Stimulated activated CD8-positive, alpha-beta memory T cell treated with anti-CD3 and anti-CD28 coated beads, Interleukin-2, amount 100 ng/mL, for 1 hour (primary cell): ENCODE data around the gene MAD1L1.

Experiments used
- DNase-seq, 2 donors: peaks; one replicate each; pipeline ENCODE4 v3.0.0-alpha.2; 2020; ENCODE audit warnings: low read depth in 2 of 2

The MAD1L1 gene

DNA sequence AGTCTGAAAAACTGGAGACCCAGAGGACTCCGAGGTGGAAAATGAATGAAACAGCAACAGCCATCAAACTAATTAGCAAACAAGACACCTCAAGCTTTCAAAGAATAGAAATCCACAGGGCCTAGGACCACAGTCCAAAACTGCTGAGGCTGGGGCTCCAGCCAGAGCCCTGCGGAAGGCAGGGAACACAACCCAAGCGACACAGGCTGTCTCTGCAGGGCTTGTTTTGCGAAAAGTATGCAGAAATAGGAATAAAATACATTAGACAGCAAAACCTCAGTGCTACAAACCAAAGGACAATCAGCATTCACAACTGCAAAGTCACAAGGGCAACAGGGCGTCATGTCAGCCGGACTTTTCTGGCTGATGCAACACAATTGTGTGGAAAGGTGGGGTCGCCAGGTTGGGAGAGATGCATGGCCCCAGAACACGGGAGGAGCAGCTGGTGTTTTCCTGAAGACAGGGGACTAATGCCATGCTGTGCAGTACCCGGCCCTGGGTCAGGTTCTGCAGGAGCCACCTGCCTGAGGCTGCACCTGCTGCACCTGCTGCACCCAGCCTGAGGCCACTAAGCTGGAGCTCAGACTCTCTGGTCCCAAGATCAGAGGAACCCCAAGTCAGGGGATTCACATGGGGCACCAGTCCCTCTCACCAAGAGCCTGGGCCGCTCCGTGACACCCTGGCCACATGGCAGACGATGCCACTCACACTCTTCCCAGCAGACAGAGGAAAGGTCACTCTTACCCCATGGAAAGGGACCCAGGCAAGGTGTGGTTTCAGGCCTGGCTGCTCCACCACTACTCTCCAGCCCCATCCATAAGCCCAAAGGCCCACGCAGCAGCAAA lies 74.2 kb downstream of the MAD1L1 start:
- DNase-seq: no peak

DNA sequence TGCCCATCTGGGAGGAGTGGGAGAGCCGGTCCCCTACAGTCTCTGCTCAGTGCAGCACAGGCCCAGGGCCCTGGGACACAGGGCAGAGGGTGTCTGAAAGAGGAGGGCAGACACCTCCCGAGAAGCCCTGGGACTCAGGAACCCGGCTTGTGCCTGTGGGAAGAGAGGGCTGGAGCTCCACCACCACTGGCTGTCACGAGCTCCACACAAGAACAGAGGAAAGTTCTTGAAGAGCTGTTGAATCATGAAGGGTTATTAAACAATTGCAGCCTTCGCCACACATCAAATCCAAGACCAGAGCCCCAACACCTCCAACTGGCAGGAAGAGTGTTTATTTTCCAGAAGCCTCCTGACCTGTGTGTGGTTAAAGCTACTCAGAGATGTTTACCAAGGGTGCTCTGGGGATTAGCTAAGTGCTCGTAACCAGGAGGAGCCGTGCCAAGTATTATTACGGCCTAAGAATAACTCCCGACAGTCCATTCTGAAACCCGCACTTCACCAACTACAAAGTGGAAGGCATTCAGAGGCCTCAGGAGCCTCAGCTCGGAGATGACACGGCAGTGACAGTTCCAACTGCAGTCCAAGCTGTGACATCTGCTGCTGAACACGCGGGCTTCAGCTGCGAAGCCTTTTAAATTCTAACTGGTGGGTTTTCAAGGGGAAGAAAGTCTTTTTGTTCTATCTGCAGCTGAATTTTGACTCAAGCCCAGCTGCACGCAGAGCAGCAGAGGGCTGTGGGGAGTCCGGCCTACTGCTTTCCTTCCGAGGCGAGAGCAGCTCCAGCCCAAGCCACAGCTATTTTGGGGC lies 75.1 kb downstream of the MAD1L1 start:
- no peak for DNase-seq

DNA sequence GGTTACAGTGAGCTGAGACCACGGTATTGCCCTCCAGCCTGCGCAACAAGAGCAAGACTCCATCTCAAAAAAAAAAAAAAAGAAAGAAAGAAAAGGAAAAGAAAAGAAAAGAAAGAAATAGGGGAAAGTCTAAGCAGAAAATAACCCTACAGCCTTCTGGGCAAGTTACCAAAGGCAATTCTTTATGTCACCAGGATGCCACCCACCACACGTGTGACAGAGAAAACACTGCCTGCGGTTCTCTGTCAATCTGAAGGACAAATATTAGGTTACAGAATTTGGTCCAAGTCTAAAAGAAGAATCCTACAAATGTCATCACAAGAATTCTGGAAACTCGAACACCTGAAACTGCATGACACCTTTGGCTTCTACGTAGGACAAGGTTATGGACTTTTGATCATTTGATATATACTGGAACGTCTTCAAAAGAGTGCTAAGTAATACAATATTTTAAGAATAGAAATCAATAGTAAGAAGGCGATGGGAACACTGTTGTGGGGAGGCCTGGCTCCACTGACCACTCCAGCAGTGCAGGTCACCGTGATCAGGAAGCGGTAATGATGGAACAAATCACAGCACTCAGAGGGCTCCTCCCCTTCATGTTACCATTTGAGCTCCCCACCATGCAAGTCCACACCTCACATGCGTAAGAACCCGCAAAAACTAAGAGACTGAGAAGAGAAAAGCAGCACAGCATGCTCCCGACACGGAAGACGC lies 75.8 kb downstream of the MAD1L1 start:
- no peak for DNase-seq

- no peak for DNase-seq
These were observed 77.9 kb downstream of the MAD1L1 start for GRCh38 chr7:2154831-2155230.

DNA sequence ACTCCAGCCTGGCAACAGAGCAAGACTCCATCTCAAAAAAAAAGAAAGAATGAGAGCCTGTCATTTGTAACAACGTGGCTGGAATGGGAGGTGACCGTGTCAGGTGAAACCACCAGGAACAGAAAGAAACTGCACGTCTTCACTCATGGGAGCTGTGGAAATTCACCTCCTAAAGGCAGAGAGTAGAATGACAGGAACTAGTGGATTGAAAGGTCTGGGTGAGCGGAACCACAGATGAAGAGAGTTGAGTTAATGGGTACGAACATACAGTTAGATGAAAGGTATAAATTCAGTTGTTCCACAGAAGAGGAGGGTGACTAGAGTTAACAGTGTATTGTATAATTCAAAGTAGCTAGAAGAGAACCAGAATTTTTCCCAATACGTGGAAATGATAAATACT lies 78.6 kb downstream of the MAD1L1 start:
- no peak for DNase-seq

GRCh38 chr7:2152646-2153045 lies 80.1 kb downstream of the MAD1L1 start:
- DNase-seq: no peak

DNA sequence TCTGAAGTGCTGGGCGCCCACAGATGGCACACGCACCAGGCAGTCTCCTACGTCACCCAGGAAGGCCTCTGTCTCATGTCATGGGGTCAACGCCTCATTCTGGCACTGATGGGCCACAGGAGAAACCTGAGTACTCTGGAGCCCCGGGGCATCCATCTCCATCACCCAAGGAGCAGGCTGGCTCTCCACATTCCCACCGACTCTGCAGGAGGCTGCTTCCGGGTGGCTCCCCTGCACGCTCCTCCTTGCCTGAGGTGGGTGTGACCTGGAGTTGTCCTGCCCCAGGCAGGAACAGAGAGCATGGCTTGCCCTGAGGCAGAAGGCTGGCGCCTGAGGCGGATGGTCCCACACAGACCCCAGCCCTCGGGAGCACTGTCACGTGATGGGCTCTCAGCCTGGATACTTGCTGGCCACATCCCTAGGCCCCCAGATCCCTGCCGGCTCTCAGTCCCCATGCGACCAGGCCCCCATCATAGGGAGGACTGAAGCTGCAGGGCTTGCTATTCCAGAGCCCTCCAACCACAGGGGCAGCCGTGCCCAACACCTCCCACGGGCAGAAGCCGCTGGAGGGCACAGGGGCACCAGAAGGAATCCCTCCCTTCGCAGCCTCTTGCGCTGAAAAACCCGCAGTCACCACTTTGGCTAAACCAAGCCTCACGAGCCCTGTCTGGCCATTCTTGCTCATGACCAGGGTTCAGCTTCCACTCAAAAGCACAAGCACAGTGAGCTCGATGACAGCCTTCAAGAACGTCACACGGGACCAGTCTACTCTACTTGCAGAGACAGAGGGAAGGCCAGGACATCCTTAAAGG lies 80.7 kb downstream of the MAD1L1 start:
- no peak for DNase-seq

GRCh38 chr7:2151237-2151636 lies 81.5 kb downstream of the MAD1L1 start:
- no peak for DNase-seq

GRCh38 chr7:2150445-2150815 lies 82.3 kb downstream of the MAD1L1 start:
- no peak for DNase-seq

GRCh38 chr7:2149672-2150444 lies 82.9 kb downstream of the MAD1L1 start:
- no peak for DNase-seq

GRCh38 chr7:2148814-2149213 lies 83.9 kb downstream of the MAD1L1 start:
- no peak for DNase-seq

DNA sequence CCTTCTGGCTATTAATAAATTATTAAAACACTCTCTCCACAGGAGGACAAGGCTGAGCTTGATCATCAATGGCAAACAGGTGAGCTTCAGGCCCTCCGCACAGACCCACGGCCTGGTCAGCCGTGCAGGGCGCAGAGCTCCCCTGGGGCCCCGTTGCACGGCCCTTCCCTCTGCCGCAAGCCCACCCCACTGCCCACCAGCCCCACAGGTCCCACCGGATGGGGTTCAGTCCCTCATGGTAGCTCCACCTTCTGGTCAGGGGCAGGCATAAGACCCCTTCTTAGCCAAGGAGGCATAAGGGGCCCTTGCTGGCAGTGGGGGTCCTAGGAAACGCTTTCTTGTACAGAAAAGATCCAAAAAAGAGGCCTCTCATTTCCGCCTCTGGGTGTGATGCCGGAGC lies 84.6 kb downstream of the MAD1L1 start:
- no peak for DNase-seq

DNA sequence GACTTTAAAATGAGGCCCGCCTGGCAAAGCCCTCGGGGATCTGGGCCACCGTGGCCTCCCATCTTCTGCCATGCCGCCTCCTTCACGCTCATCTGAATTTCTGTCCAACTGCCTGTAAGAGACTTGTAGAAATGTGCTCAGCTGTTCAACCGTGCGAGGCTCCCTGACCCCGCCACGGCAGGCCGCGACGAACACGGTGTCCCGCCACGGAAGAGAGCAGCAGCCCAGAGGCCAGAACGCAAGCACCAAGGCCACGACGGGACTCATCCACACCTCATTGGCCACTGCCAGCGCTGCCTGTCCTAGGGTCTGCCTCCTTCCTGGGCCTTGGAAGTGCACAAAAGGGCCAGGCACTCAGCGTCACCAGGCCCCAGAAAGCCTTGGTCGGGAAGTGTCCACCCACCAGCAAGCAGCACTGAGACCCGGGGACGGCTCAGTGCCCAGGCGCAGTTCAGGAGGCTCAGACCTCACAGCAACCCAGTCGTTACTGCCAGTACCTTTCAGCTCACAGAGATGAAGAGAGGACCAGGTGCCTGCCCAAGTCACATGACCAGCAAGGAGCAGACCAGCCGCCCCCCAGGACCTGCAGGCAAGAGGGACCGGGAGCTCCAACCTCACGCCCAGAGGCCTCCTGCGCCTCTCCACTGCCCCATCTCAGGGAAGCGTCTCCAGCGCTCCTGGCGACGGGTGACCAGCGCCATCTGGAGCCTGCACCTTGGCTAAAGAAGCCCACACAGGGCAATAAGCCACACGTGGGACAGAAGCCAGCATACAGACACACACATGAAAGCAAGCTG lies 85.9 kb downstream of the MAD1L1 start:
- no peak for DNase-seq

DNA sequence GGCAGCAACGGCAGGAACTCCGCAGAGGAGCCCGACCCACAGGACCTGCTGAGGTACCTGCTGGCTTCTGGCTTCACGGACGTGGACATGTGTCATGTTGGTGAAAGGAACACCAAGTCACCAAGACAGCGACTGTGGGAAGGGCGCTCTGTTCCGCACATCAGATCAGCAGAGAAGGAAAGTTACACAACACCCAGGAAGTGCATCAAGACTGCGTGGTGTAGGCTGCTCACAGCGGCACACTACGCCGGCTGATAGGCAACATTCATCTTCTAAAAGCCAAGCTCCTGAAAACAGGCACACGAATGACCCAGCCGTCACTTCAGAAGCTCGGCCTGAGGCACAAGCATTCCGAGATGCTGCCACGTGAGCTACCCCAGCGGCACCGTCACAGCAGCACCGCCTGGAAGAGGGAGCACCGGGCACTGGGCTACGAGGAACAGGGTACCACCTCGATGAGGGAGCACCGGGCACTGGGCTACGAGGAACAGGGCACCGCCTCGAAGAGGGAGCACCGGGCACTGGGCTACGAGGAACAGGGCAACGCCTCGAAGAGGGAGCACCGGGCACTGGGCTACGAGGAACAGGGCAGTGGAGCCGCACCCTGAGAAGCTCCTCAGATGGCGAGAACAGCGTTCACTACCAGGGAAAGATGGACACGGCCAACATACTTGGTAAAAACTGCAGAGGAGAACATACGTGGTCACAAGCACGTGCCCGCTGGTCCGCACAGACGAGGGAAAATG lies 86.7 kb downstream of the MAD1L1 start:
- no peak for DNase-seq

DNA sequence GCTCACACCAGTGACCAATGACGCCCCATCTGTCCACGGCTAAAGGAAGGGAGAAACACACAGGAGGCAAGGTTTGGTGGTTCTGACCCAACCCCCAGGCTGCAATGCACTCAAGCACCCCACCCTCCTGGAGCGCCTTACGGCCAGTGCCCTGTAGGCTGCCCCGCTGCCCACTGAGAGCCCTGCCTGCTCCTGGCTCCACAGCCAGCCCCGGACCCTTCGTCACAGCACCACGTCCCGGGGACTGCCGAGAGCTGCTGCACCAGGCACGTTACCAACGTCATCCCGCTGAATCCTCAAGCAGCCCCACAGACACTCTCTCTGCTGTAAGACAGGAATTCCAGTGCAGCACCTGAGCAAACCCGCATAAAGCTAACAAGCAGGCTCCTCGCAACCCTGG lies 87.8 kb downstream of the MAD1L1 start:
- DNase-seq: no peak

GRCh38 chr7:2143981-2144595 lies 88.7 kb downstream of the MAD1L1 start:
- DNase-seq: no peak

DNA sequence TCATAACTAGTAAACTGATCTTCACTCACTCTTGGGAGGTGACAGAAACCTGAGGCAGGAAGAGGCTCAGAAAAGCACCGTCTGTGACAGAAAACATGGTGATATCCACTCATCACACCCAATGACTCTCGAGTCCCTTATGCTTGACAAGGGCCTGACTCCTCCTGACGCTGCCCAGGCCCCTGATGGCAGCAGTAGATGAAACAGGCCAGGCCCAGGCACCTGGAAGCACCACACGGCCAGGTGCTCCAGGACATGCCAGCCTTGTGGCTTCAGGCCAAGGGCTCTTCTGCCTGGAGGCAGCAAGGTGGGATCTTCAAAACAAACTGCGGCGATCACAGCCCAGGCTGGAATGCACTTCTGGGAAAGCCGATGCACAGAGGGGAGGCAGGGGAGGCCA lies 89.3 kb downstream of the MAD1L1 start:
- DNase-seq: no peak

DNA sequence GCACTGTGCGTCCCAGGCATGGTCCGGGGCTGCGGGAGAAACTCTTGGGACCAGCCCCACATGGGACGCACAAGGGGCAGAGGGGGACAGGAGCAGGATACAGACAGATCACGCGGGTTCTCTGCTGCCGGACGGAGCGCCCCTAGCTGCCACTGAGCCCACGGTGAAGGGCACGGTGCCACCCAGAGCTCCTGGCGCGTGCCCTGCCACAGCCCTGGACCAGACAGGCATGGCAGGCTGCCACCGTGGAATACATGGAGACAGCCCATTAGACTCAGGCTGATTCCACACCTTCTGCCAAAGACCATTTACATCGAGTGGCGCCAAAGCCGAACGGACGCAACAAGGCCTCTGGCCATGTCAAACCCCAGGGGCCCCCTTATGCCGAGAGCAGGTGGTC lies 90.4 kb downstream of the MAD1L1 start:
- no peak for DNase-seq

- no peak for DNase-seq
These were observed 91.1 kb downstream of the MAD1L1 start for GRCh38 chr7:2141651-2142050.
